Left ventricle myocardium superior (tissue), 1 donor: ENCODE data around the gene TRPM3. TPM values are rescaled to one million over a fixed set of nuclear protein-coding genes. Genes with fewer than 3 reads are reported as not detected.

Experiments
- ATAC-seq: fragments of 200-7000 bp; cut with Tn5 transposase; one replicate; pipeline ENCODE4 v1.9.1; 2020; ENCODE audit warnings: mild to moderate bottlenecking, moderate library complexity
- DNase-seq: peaks from one replicate; pipeline ENCODE4 v3.0.0-alpha.2; 2020
- intact Hi-C: fragments of 100-400 bp; cut with micrococcal nuclease; formaldehyde crosslinking; loops from one replicate; pipeline ENCODE4 v1.11.0; 2022
- total RNA-seq: library from RNA; stranded (reverse); fragmentation: NEBNext Ultra II Directional; extraction: Animal tissue kit (Norgen Biotek cat#: 25700); gene quantifications from one replicate; pipeline ENCODE4 v1.2.1, GENCODE V29; 2021
- donor health status: DM: no; HTN: yes; CAD: no; lungs with severe emphysema.

TRPM3 gene
- total RNA-seq, 1 donor from 2014 or later = 0.35 TPM

GRCh38 chr9:70563431-70564204, 557.8 kb downstream of the TRPM3 start:
- intact Hi-C loops = no loop called here
- ATAC-seq (peak; percentile 65), DNase-seq (no peak)

GRCh38 chr9:70563010-70563409, 558.4 kb downstream of the TRPM3 start:
- intact Hi-C loops = no loop called here
- no peak for ATAC-seq
- no peak for DNase-seq

- intact Hi-C loops = no loop called here
- DNase-seq = no peak
- ATAC-seq = peak; percentile 16
Observed at GRCh38 chr9:70561786-70562395, 559.5 kb downstream of the TRPM3 start.

GRCh38 chr9:70561111-70561510, 560.3 kb downstream of the TRPM3 start:
- no peak for ATAC-seq
- intact Hi-C loops = no loop called here
- DNase-seq = no peak

- DNase-seq = no peak
- intact Hi-C loops = no loop called here
- no peak for ATAC-seq
Observed at GRCh38 chr9:70559102-70559501, 562.3 kb downstream of the TRPM3 start.

GRCh38 chr9:70557661-70558369, 563.6 kb downstream of the TRPM3 start:
- DNase-seq (no peak), ATAC-seq (no peak)
- intact Hi-C loops = no loop called here

- ATAC-seq = no peak
- DNase-seq = no peak
- intact Hi-C loops = no loop called here
Observed at GRCh38 chr9:70556771-70557170, 564.6 kb downstream of the TRPM3 start.

GRCh38 chr9:70554881-70555280, 566.5 kb downstream of the TRPM3 start:
- no peak for DNase-seq
- intact Hi-C loops = no loop called here
- peak; percentile 31 for ATAC-seq

- ATAC-seq (peak; percentile 90), DNase-seq (no peak)
- intact Hi-C loops = no loop called here
Observed at GRCh38 chr9:70553707-70554673, 567.4 kb downstream of the TRPM3 start.

GRCh38 chr9:70552561-70552960, 568.9 kb downstream of the TRPM3 start:
- ATAC-seq (no peak), DNase-seq (no peak)
- intact Hi-C loops = no loop called here

- intact Hi-C loops = no loop called here
- DNase-seq (no peak), ATAC-seq (no peak)
Observed at GRCh38 chr9:70551801-70552200, 569.6 kb downstream of the TRPM3 start.

- no peak for ATAC-seq
- intact Hi-C loops = no loop called here
- no peak for DNase-seq
Observed at GRCh38 chr9:70551396-70551795, 570.0 kb downstream of the TRPM3 start.

GRCh38 chr9:70549926-70550325, 571.5 kb downstream of the TRPM3 start:
- intact Hi-C loops = no loop called here
- DNase-seq (no peak), ATAC-seq (no peak)

- intact Hi-C loops = no loop called here
- DNase-seq (no peak), ATAC-seq (no peak)
Observed at GRCh38 chr9:70542311-70542931, 579.0 kb downstream of the TRPM3 start.

GRCh38 chr9:70540016-70540415, 581.4 kb downstream of the TRPM3 start:
- intact Hi-C loops = no loop called here
- DNase-seq (no peak), ATAC-seq (no peak)

- no peak for ATAC-seq
- intact Hi-C loops = loop anchor here (10.0 kb wide), 1 partner anchor 185 kb away; no protein-coding TSS in a partner anchor
- DNase-seq = no peak
Observed at GRCh38 chr9:70539526-70539925, 581.9 kb downstream of the TRPM3 start.

GRCh38 chr9:70539001-70539400, 582.4 kb downstream of the TRPM3 start:
- DNase-seq (no peak), ATAC-seq (peak; percentile 52)
- intact Hi-C loops = loop anchor here (10.0 kb wide), 1 partner anchor 184 kb away; no protein-coding TSS in a partner anchor

- ATAC-seq (no peak), DNase-seq (no peak)
- intact Hi-C loops = loop anchor here (10.0 kb wide), 1 partner anchor 182 kb away; no protein-coding TSS in a partner anchor
Observed at GRCh38 chr9:70537084-70537483, 584.3 kb downstream of the TRPM3 start.
